ENCODE measurements around the gene CD34.

GRCh38 chr1:207836591-207837347, 74.2 kb downstream of the CD34 start:
- TF ChIP-seq POLR2AphosphoS5 (IDR thresholded peaks at IDR 0.05) = no peak
- no peak for TF ChIP-seq CTCF (IDR thresholded peaks at IDR 0.05; ENCODE audit: poor library complexity, severe bottlenecking)
- TF ChIP-seq EZH2 (IDR thresholded peaks at IDR 0.05; ENCODE audit: borderline replicate concordance, insufficient read depth, low read length, poor library complexity, severe bottlenecking) = no peak
- no peak for TF ChIP-seq TAF1 (IDR thresholded peaks at IDR 0.05; ENCODE audit: low read depth)
- no peak for TF ChIP-seq MXI1 (conservative IDR thresholded peaks at IDR 0.05; ENCODE audit: poor library complexity, severe bottlenecking)
- TF ChIP-seq REST (IDR thresholded peaks at IDR 0.05; ENCODE audit: borderline replicate concordance) = no peak
- no peak for TF ChIP-seq RAD21 (conservative IDR thresholded peaks at IDR 0.05)

Data from neural cell (in vitro differentiated cells).